ENCODE results near the gene ADK.

Gene ADK

GRCh38 chr10:74244807-74245206 is 93.8 kb downstream of the ADK start:
- in situ Hi-C loops (cut with MboI; ENCODE audit: low sequenced_read_pairs): no loop called here

GRCh38 chr10:74246495-74246894 is 95.5 kb downstream of the ADK start:
- no peak for DNase-seq (ENCODE audit: low spot score in 2 of 2)
- Histone ChIP-seq H3K36me3 (replicated peaks) (no peaks in the 10 kb centered on the region), H3K27me3 (ENCODE audit: low read depth) (no peaks in the 10 kb centered on the region), H3K4me3 (no peak overlapping the region), H3K9me3 (no peaks in the 10 kb centered on the region), H3K4me1 (peaks cover 9% of the 10 kb centered on the region; the same call in 1 of the 2 replicates)
- in situ Hi-C loops (cut with MboI; ENCODE audit: low sequenced_read_pairs): no loop called here

More at GRCh38 chr10:74244807-74245206, 93.8 kb downstream of the ADK start:
- Histone ChIP-seq H3K4me1 (peaks cover 9% of the 10 kb centered on the region; the same call in 1 of the 2 replicates), H3K4me3 (no peak overlapping the region), H3K36me3 (replicated peaks) (no peaks in the 10 kb centered on the region), H3K27me3 (ENCODE audit: low read depth) (no peaks in the 10 kb centered on the region), H3K9me3 (no peaks in the 10 kb centered on the region)
- no peak for DNase-seq (ENCODE audit: low spot score in 2 of 2)

GRCh38 chr10:74249865-74250264 is 98.8 kb downstream of the ADK start:
- Histone ChIP-seq H3K4me1 (peaks cover 13% of the 10 kb centered on the region; the same call in 1 of the 2 replicates), H3K4me3 (no peak overlapping the region), H3K9me3 (no peaks in the 10 kb centered on the region), H3K36me3 (replicated peaks) (no peaks in the 10 kb centered on the region), H3K27me3 (ENCODE audit: low read depth) (no peaks in the 10 kb centered on the region)
- in situ Hi-C loops (cut with MboI; ENCODE audit: low sequenced_read_pairs): no loop called here
- no peak for DNase-seq (ENCODE audit: low spot score in 2 of 2)

GRCh38 chr10:74255214-74255613 is 104.2 kb downstream of the ADK start:
- no peaks in the 10 kb centered on the region for H3K9me3 ChIP-seq
- no peak for DNase-seq (ENCODE audit: low spot score in 2 of 2)
- H3K4me3 ChIP-seq: no peak overlapping the region
- H3K27me3 ChIP-seq (ENCODE audit: low read depth): no peaks in the 10 kb centered on the region
- peaks cover 20% of the 10 kb centered on the region for H3K4me1 ChIP-seq
- H3K36me3 ChIP-seq (replicated peaks): no peaks in the 10 kb centered on the region
- in situ Hi-C loops (cut with MboI; ENCODE audit: low sequenced_read_pairs): no loop called here

- Histone ChIP-seq H3K4me1 (peaks cover 20% of the 10 kb centered on the region), H3K27me3 (ENCODE audit: low read depth) (no peaks in the 10 kb centered on the region), H3K4me3 (no peak overlapping the region), H3K9me3 (no peaks in the 10 kb centered on the region), H3K36me3 (replicated peaks) (no peaks in the 10 kb centered on the region)
- DNase-seq (ENCODE audit: low spot score in 2 of 2): peak; percentile 57 to 89
- in situ Hi-C loops (cut with MboI; ENCODE audit: low sequenced_read_pairs): no loop called here
Measured at GRCh38 chr10:74255888-74256357, 104.9 kb downstream of the ADK start.

GRCh38 chr10:74262856-74263255 is 111.8 kb downstream of the ADK start:
- no peaks in the 10 kb centered on the region for H3K4me1 ChIP-seq
- no peaks in the 10 kb centered on the region for H3K36me3 ChIP-seq (replicated peaks)
- no peak overlapping the region for H3K4me3 ChIP-seq
- in situ Hi-C loops (cut with MboI; ENCODE audit: low sequenced_read_pairs): loop anchor here (10.0 kb wide), 2 partner anchors 762 to 972 kb away; partner anchors contain the start of gene COMTD1
- DNase-seq (ENCODE audit: low spot score in 2 of 2): no peak
- no peaks in the 10 kb centered on the region for H3K27me3 ChIP-seq (ENCODE audit: low read depth)
- no peaks in the 10 kb centered on the region for H3K9me3 ChIP-seq

GRCh38 chr10:74263996-74264395 is 113.0 kb downstream of the ADK start:
- DNase-seq (ENCODE audit: low spot score in 2 of 2): no peak
- Histone ChIP-seq H3K4me1 (no peaks in the 10 kb centered on the region), H3K27me3 (ENCODE audit: low read depth) (no peaks in the 10 kb centered on the region), H3K9me3 (no peaks in the 10 kb centered on the region), H3K36me3 (replicated peaks) (no peaks in the 10 kb centered on the region), H3K4me3 (no peak overlapping the region)
- in situ Hi-C loops (cut with MboI; ENCODE audit: low sequenced_read_pairs): loop anchor here (10.0 kb wide), 2 partner anchors 761 to 971 kb away; partner anchors contain the start of gene COMTD1

- no peaks in the 10 kb centered on the region for H3K27me3 ChIP-seq (ENCODE audit: low read depth)
- no peaks in the 10 kb centered on the region for H3K9me3 ChIP-seq
- no peaks in the 10 kb centered on the region for H3K4me1 ChIP-seq
- no peak overlapping the region for H3K4me3 ChIP-seq
- in situ Hi-C loops (cut with MboI; ENCODE audit: low sequenced_read_pairs): no loop called here
- H3K36me3 ChIP-seq (replicated peaks): no peaks in the 10 kb centered on the region
- DNase-seq (ENCODE audit: low spot score in 2 of 2): no peak
Measured at GRCh38 chr10:74272288-74272687, 121.3 kb downstream of the ADK start.

GRCh38 chr10:74275755-74276290 is 124.8 kb downstream of the ADK start:
- in situ Hi-C loops (cut with MboI; ENCODE audit: low sequenced_read_pairs): no loop called here
- Histone ChIP-seq H3K27me3 (ENCODE audit: low read depth) (no peaks in the 10 kb centered on the region), H3K36me3 (replicated peaks) (no peaks in the 10 kb centered on the region), H3K4me1 (no peaks in the 10 kb centered on the region), H3K9me3 (no peaks in the 10 kb centered on the region), H3K4me3 (no peak overlapping the region)
- DNase-seq (ENCODE audit: low spot score in 2 of 2): no peak

- no peaks in the 10 kb centered on the region for H3K4me1 ChIP-seq
- H3K27me3 ChIP-seq (ENCODE audit: low read depth): no peaks in the 10 kb centered on the region
- no peak overlapping the region for H3K4me3 ChIP-seq
- H3K9me3 ChIP-seq: no peaks in the 10 kb centered on the region
- H3K36me3 ChIP-seq (replicated peaks): no peaks in the 10 kb centered on the region
- in situ Hi-C loops (cut with MboI; ENCODE audit: low sequenced_read_pairs): no loop called here
- DNase-seq (ENCODE audit: low spot score in 2 of 2): no peak
Measured at GRCh38 chr10:74276416-74276815, 125.4 kb downstream of the ADK start.

- Histone ChIP-seq H3K4me1 (peaks cover 13% of the 10 kb centered on the region), H3K4me3 (no peak overlapping the region), H3K27me3 (ENCODE audit: low read depth) (no peaks in the 10 kb centered on the region), H3K36me3 (replicated peaks) (no peaks in the 10 kb centered on the region), H3K9me3 (no peaks in the 10 kb centered on the region)
- DNase-seq (ENCODE audit: low spot score in 2 of 2): peak; percentile 28 to 70
- in situ Hi-C loops (cut with MboI; ENCODE audit: low sequenced_read_pairs): no loop called here
Measured at GRCh38 chr10:74282151-74282847, 131.3 kb downstream of the ADK start.

GRCh38 chr10:74282848-74283210 is 131.8 kb downstream of the ADK start:
- Histone ChIP-seq H3K9me3 (no peaks in the 10 kb centered on the region), H3K4me3 (no peak overlapping the region), H3K4me1 (peaks cover 13% of the 10 kb centered on the region), H3K36me3 (replicated peaks) (no peaks in the 10 kb centered on the region), H3K27me3 (ENCODE audit: low read depth) (no peaks in the 10 kb centered on the region)
- in situ Hi-C loops (cut with MboI; ENCODE audit: low sequenced_read_pairs): no loop called here
- no peak for DNase-seq (ENCODE audit: low spot score in 2 of 2)

- Histone ChIP-seq H3K4me3 (no peak overlapping the region), H3K36me3 (replicated peaks) (no peaks in the 10 kb centered on the region), H3K4me1 (peaks cover 14% of the 10 kb centered on the region), H3K9me3 (no peaks in the 10 kb centered on the region), H3K27me3 (ENCODE audit: low read depth) (no peaks in the 10 kb centered on the region)
- no peak for DNase-seq (ENCODE audit: low spot score in 2 of 2)
- in situ Hi-C loops (cut with MboI; ENCODE audit: low sequenced_read_pairs): no loop called here
Measured at GRCh38 chr10:74289188-74289587, 138.2 kb downstream of the ADK start.

- H3K36me3 ChIP-seq (replicated peaks): no peaks in the 10 kb centered on the region
- no peak overlapping the region for H3K4me3 ChIP-seq
- DNase-seq (ENCODE audit: low spot score in 2 of 2): no peak
- H3K9me3 ChIP-seq: no peaks in the 10 kb centered on the region
- no peaks in the 10 kb centered on the region for H3K27me3 ChIP-seq (ENCODE audit: low read depth)
- in situ Hi-C loops (cut with MboI; ENCODE audit: low sequenced_read_pairs): no loop called here
- peaks cover 14% of the 10 kb centered on the region for H3K4me1 ChIP-seq
Measured at GRCh38 chr10:74289951-74290350, 138.9 kb downstream of the ADK start.

Measured in HAP-1 (cell line).